K562 (cell line): Measurements from ENCODE around the gene TRAIP. TPM values are rescaled to one million over a fixed set of nuclear protein-coding genes. Genes with fewer than 3 reads are reported as not detected.
A peak's percentile ranks its signal among the peaks of the same experiment; 100 is the strongest.

Experiments used
- ATF7 ChIP-seq: fragments of 450-650 bp; IDR thresholded peaks from 2 replicates; pipeline ENCODE4 v1.7.1; 2014; ENCODE audit warnings: mild to moderate bottlenecking, moderate library complexity
- CHCHD3 ChIP-seq: fragments of 250-450 bp; sonication (Bioruptor Pico); IDR thresholded peaks from 2 replicates; pipeline ENCODE4 v2.1.2; 2022; ENCODE audit warnings: mild to moderate bottlenecking
- HCFC1 ChIP-seq: IDR thresholded peaks from 2 replicates; pipeline ENCODE4 v1.6.1; 2012; ENCODE audit warnings: low read depth, low read length, improper control_type of control experiment
- KLF16 ChIP-seq: IDR thresholded peaks from 2 replicates; pipeline ENCODE4 v1.6.1; 2016; ENCODE audit warnings: antibody characterized with exemption
- MAFG ChIP-seq: fragments of 450-650 bp; conservative IDR thresholded peaks from 2 replicates; pipeline ENCODE4 v1.6.1; 2016; ENCODE audit warnings: missing genetic modification characterization, missing compliant biosample characterization
- NCOA2 ChIP-seq, 2 experiments: fragments of 450-650 bp; IDR thresholded peaks; 2 replicates each; pipeline ENCODE4 v1.6.1; 2018; ENCODE audit warnings: mild to moderate bottlenecking in 2 of 2, moderate library complexity in 1 of 2; ENCODE audit not compliant: partially characterized antibody in 2 of 2
- NELFE ChIP-seq: IDR thresholded peaks from 2 replicates; pipeline ENCODE4 v1.6.1; 2011; ENCODE audit warnings: mild to moderate bottlenecking; ENCODE audit not compliant: insufficient read depth, insufficient read length
- NEUROD1 ChIP-seq: fragments of 150-350 bp; IDR thresholded peaks from 2 replicates; pipeline ENCODE4 v1.6.1; 2014; ENCODE audit warnings: borderline replicate concordance, low read length, low read depth; ENCODE audit not compliant: partially characterized antibody
- PHF20 ChIP-seq: fragments of 450-650 bp; IDR thresholded peaks from 2 replicates; pipeline ENCODE4 v1.6.1; 2018; ENCODE audit not compliant: partially characterized antibody
- PTRF ChIP-seq: fragments of 450-650 bp; IDR thresholded peaks from 2 replicates; pipeline ENCODE4 v1.6.1; 2016; ENCODE audit warnings: mild to moderate bottlenecking, missing genetic modification characterization, missing compliant biosample characterization
- RBM22 ChIP-seq: fragments of 200-400 bp; formaldehyde crosslinking; IDR thresholded peaks from 2 replicates; pipeline ENCODE4 v1.6.1; 2018; ENCODE audit warnings: low read length, low read depth; ENCODE audit not compliant: poor library complexity, severe bottlenecking
- TCF3 ChIP-seq: sonication (generic); formaldehyde crosslinking; IDR thresholded peaks from 2 replicates; pipeline ENCODE4 v1.4.0; 2020; ENCODE audit warnings: mild to moderate bottlenecking, missing genetic modification reagents
- ZBTB7A ChIP-seq: IDR thresholded peaks from 2 replicates; pipeline ENCODE4 v1.6.1; 2011; ENCODE audit warnings: low read depth, mild to moderate bottlenecking, low read length, moderate library complexity, borderline replicate concordance; ENCODE audit not compliant: control insufficient read depth
- ZNF3 ChIP-seq: fragments of 250-450 bp; sonication (Bioruptor Pico); IDR thresholded peaks from 2 replicates; pipeline ENCODE4 v1.5.0; 2021; ENCODE audit warnings: mild to moderate bottlenecking, moderate library complexity
- ZNF551 ChIP-seq: fragments of 250-450 bp; sonication (Bioruptor Pico); IDR thresholded peaks from 2 replicates; pipeline ENCODE4 v1.5.0; 2021; ENCODE audit warnings: mild to moderate bottlenecking, moderate library complexity
- ZNF695 ChIP-seq: fragments of 450-650 bp; formaldehyde crosslinking; IDR thresholded peaks from 2 replicates; pipeline ENCODE4 v1.4.0; 2020; ENCODE audit warnings: mild to moderate bottlenecking, moderate library complexity
- ZNF699 ChIP-seq: fragments of 250-450 bp; sonication (Bioruptor Pico); IDR thresholded peaks from 2 replicates; pipeline ENCODE4 v1.8.0; 2021; ENCODE audit warnings: mild to moderate bottlenecking, moderate library complexity; ENCODE audit not compliant: insufficient replicate concordance
- ZNF707 ChIP-seq: fragments of 250-450 bp; sonication (Bioruptor Pico); conservative IDR thresholded peaks from 2 replicates; pipeline ENCODE4 v1.8.0; 2022; ENCODE audit warnings: inconsistent platforms, mild to moderate bottlenecking, moderate library complexity
- ZNF785 ChIP-seq: fragments of 250-450 bp; sonication (Bioruptor Pico); IDR thresholded peaks from 2 replicates; pipeline ENCODE4 v1.4.0; 2020; ENCODE audit warnings: mild to moderate bottlenecking
- polyA plus RNA-seq, 8 experiments: library from polyadenylated mRNA; depleted of rRNA in 4 of 8; stranded (reverse) in 5 of 8; unstranded in 3 of 8; fragments of >200 nt; fragmentation: Nextera tagmentation in 2 of 8; fragmentation: Illumina TruSeq in 1 of 8; extraction: Ambion mirVana in 2 of 8; extraction: Trizol in 1 of 8; gene quantifications; 2 replicates each; pipeline versions ENCODE4 v1.2.1 to v1.2.3, GENCODE V29; 2011 to 2014; ENCODE audit warnings: inconsistent platforms in 1 of 8, missing spikeins in 1 of 8
- total RNA-seq, 7 experiments: library from RNA; depleted of rRNA in 6 of 7; stranded (reverse); fragments of >200 nt in 6 of 7; fragmentation: Illumina TruSeq in 2 of 7; extraction: Trizol in 2 of 7; gene quantifications; 2 replicates each; pipeline versions ENCODE4 v1.2.1 to v1.2.3, GENCODE V29; 2011 to 2021; ENCODE audit warnings: low replicate concordance in 1 of 7
- TF ChIP-seq, protein P1 (sequence below): fragments of 450-650 bp; IDR thresholded peaks from 2 replicates; pipeline ENCODE4 v1.7.0; 2016; ENCODE audit warnings: borderline replicate concordance
- TF ChIP-seq, protein P2 (sequence below): fragments of 450-650 bp; formaldehyde crosslinking; IDR thresholded peaks from 2 replicates; pipeline ENCODE4 v1.4.0; 2020; ENCODE audit warnings: mild to moderate bottlenecking, mixed read lengths
- TF ChIP-seq, protein P3 (sequence below): fragments of 250-450 bp; sonication (Bioruptor Pico); IDR thresholded peaks from 2 replicates; pipeline ENCODE4 v1.4.0; 2020; ENCODE audit warnings: mild to moderate bottlenecking
- TF ChIP-seq, protein P4 (sequence below): fragments of 250-450 bp; sonication (Bioruptor Pico); IDR thresholded peaks from 2 replicates; pipeline ENCODE4 v1.8.0; 2022; ENCODE audit warnings: inconsistent platforms, mild to moderate bottlenecking, moderate library complexity, borderline replicate concordance

TRAIP gene
- total and polyA plus RNA-seq, 9 of the 15 experiments (the other 6 are each of a cell fraction or from before 2014, with no cell fraction given) = 14.3 to 38.6 (median 21.2) TPM

DNA sequence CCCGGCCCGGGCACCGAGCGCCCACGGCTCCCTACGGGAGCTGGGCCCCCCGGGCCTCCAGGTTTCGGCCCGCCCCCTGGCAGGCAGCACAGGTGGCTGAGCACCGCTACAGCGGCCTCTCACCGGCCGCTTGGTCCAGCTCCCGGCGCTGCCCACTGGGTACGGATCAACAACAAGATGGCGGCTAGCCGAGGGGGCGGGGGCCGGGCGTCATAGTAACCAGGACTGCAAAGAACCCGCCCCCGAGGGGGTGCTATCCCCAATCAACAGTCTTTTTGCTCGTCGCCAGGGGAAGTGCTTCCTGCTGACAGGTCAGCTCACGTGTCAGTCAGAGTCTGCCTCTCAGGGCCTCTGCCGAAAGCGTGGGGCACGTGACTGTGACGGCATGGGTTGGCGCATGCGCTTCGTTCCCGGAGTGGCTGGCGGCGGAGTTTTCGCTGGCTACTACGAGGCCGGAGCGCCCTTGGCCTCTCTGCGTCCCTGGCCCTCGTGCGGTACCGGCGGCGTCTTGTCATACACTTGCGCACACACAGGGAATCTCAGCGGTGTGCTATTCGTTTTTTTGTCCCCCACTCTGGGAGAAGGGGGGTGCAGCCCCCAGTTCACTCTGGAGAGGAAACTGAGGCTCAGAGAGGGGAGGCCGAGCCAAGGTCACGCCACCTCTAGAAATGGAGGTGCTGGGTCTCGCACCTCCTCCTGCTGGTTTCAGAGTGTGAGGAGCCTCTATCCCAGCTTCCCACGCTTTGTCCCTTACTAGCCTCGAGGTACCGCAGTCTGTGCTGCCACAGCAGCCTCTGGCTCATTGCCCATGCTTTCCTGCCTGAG lies 69.8 kb downstream of the TRAIP start, which contains the start of gene IP6K1 (continued):
- TF ChIP-seq ZNF699 (CRISPR knock-in tag) (no peak), TCF3 (no peak), MAFG (tag) (no peak), KLF16 (no peak), ATF7 (peak; percentile 89; the same call in 1 of the 2 replicates), ZNF551 (no peak), ZNF785 (no peak), NCOA2 (IDR thresholded peaks at IDR 0.05; ENCODE audit: partially characterized antibody in 2 of 2) (no peak), RBM22 (no peak), ZBTB7A (no peak), NEUROD1 (peak; percentile 88), NELFE (no peak), ZNF707 (no peak), PTRF (tag) (no peak), HCFC1 (peak; percentile 31), CHCHD3 (CRISPR knock-in tag) (no peak), ZNF695 (no peak), ZNF3 (CRISPR knock-in tag) (no peak), PHF20 (no peak)
- TF ChIP-seq, protein P1, sequence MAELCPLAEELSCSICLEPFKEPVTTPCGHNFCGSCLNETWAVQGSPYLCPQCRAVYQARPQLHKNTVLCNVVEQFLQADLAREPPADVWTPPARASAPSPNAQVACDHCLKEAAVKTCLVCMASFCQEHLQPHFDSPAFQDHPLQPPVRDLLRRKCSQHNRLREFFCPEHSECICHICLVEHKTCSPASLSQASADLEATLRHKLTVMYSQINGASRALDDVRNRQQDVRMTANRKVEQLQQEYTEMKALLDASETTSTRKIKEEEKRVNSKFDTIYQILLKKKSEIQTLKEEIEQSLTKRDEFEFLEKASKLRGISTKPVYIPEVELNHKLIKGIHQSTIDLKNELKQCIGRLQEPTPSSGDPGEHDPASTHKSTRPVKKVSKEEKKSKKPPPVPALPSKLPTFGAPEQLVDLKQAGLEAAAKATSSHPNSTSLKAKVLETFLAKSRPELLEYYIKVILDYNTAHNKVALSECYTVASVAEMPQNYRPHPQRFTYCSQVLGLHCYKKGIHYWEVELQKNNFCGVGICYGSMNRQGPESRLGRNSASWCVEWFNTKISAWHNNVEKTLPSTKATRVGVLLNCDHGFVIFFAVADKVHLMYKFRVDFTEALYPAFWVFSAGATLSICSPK = no peak
- TF ChIP-seq, protein P2, sequence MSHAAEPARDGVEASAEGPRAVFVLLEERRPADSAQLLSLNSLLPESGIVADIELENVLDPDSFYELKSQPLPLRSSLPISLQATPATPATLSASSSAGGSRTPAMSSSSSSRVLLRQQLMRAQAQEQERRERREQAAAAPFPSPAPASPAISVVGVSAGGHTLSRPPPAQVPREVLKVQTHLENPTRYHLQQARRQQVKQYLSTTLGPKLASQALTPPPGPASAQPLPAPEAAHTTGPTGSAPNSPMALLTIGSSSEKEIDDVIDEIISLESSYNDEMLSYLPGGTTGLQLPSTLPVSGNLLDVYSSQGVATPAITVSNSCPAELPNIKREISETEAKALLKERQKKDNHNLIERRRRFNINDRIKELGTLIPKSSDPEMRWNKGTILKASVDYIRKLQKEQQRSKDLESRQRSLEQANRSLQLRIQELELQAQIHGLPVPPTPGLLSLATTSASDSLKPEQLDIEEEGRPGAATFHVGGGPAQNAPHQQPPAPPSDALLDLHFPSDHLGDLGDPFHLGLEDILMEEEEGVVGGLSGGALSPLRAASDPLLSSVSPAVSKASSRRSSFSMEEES = peak; percentile 97
- TF ChIP-seq, protein P3, sequence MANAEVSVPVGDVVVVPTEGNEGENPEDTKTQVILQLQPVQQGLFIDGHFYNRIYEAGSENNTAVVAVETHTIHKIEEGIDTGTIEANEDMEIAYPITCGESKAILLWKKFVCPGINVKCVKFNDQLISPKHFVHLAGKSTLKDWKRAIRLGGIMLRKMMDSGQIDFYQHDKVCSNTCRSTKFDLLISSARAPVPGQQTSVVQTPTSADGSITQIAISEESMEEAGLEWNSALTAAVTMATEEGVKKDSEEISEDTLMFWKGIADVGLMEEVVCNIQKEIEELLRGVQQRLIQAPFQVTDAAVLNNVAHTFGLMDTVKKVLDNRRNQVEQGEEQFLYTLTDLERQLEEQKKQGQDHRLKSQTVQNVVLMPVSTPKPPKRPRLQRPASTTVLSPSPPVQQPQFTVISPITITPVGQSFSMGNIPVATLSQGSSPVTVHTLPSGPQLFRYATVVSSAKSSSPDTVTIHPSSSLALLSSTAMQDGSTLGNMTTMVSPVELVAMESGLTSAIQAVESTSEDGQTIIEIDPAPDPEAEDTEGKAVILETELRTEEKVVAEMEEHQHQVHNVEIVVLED = no peak; the same call in 1 of the 2 replicates
- TF ChIP-seq, protein P4, sequence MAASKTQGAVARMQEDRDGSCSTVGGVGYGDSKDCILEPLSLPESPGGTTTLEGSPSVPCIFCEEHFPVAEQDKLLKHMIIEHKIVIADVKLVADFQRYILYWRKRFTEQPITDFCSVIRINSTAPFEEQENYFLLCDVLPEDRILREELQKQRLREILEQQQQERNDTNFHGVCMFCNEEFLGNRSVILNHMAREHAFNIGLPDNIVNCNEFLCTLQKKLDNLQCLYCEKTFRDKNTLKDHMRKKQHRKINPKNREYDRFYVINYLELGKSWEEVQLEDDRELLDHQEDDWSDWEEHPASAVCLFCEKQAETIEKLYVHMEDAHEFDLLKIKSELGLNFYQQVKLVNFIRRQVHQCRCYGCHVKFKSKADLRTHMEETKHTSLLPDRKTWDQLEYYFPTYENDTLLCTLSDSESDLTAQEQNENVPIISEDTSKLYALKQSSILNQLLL = no peak
